ENCODE results near the gene UBE2L3.
"Not testable (repeated sequence)": the region's sequence is repeated elsewhere in the genome, so short reads cannot be mapped to it uniquely, and the experiment has no call there.

UBE2L3 gene

DNA sequence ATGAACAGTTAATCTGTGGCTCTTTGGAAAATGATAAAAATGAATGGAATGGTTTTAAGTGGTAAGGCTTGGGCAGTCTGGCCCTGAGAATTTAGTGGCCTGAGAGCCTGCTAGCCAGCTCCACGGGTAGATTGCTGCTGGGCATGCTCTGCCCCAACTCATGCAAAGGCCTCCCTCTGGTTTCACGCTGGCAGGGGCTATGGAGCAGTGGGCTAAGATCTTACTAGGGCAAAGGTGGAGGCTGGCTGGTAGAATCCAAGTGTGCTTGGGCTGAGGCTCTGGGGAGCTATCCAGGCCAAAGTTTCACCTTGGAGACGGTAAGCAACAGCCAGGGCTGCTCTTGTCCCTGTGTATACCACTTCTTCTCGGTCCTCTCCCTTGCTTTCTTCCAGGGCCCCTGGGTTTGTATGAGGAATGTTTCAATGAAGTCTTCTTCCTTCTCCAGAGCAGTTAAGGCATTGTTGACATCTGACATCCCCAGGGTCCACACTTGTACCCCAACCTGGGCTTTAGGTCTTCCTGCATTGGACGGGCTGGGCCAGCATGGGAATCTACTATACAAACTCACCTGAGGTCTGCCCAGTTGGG lies 27.4 kb downstream of the UBE2L3 start:
- TF ChIP-seq, protein P1, sequence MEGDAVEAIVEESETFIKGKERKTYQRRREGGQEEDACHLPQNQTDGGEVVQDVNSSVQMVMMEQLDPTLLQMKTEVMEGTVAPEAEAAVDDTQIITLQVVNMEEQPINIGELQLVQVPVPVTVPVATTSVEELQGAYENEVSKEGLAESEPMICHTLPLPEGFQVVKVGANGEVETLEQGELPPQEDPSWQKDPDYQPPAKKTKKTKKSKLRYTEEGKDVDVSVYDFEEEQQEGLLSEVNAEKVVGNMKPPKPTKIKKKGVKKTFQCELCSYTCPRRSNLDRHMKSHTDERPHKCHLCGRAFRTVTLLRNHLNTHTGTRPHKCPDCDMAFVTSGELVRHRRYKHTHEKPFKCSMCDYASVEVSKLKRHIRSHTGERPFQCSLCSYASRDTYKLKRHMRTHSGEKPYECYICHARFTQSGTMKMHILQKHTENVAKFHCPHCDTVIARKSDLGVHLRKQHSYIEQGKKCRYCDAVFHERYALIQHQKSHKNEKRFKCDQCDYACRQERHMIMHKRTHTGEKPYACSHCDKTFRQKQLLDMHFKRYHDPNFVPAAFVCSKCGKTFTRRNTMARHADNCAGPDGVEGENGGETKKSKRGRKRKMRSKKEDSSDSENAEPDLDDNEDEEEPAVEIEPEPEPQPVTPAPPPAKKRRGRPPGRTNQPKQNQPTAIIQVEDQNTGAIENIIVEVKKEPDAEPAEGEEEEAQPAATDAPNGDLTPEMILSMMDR (conservative IDR thresholded peaks at IDR 0.05; ENCODE audit: low read length): no peak

DNA sequence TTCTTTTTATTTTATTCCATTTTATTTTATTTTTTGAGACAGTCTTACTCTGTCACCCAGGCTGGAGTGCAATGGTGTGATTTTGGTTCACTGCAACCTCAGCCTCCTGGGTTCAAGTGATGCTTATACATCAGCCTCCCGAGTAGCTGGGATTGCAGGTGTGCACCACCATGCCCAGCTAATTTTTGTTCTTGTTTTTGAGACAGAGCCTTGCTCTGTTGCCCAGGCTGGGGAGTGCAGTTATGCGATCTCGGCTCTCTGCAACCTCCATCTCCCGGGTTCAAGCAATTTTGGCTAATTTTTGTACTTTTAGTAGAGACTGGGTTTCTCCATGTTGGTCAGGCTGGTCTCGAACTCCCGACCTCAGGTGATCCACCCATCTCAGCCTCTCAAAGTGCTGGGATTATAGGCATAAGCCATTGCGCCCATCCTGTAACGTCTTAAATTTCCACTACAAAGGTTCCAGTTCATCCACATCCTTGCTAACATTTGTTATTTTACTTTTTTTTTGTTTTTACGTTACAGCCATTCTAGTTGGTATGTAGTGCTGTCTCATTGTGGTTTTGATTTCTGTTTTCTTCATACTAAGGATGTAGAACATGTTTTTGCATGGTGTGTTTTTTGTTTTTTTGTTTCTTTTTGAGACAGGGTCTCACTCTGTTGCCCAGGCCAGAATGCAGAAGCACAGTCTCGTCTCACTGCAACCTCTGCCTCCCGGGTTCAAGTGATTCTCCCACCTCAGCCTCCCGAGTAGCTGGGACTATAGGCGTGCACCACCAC lies 29.0 kb downstream of the UBE2L3 start:
- not testable (repeated sequence) for H3K4me3 ChIP-seq (ENCODE audit: low read length); DNase-seq (ENCODE audit: low read depth)

More for the DNA sequence above, 27.4 kb downstream of the UBE2L3 start:
- no peak for DNase-seq (ENCODE audit: low read depth)
- no peak overlapping the region for H3K4me3 ChIP-seq (ENCODE audit: low read length)

DNA sequence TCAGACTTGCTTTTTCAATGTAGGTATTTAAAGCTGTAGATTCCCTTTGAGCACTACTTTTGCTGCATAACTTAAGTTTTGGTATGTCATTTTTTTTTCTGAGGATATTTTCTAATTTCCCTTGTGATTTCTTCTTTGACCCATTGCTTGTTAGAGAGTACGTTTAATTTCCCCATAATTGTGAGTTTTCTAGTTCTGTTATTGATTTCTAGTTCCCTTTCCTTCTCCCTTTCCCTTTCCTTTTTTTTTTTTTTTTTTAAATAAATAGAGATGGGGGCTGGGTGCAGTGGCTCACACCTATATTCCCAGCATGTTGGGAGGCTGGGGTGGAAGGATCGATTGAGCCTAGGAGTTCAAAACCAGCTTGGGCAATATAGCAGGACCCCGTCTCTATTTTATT lies 30.8 kb downstream of the UBE2L3 start:
- H3K4me3 ChIP-seq (ENCODE audit: low read length): no peak overlapping the region
- no peak for DNase-seq (ENCODE audit: low read depth)
- TF ChIP-seq, protein P1 (conservative IDR thresholded peaks at IDR 0.05; ENCODE audit: low read length): no peak

GRCh38 chr22:21599053-21599893 lies 31.8 kb downstream of the UBE2L3 start:
- TF ChIP-seq, protein P1 (conservative IDR thresholded peaks at IDR 0.05; ENCODE audit: low read length): no peak
- H3K4me3 ChIP-seq (ENCODE audit: low read length): no peak overlapping the region
- DNase-seq (ENCODE audit: low read depth): no peak

- no peak overlapping the region for H3K4me3 ChIP-seq (ENCODE audit: low read length)
- TF ChIP-seq, protein P1 (conservative IDR thresholded peaks at IDR 0.05; ENCODE audit: low read length): no peak
- DNase-seq (ENCODE audit: low read depth): no peak
Measured at GRCh38 chr22:21602579-21602978, 35.1 kb downstream of the UBE2L3 start.

- no peak for DNase-seq (ENCODE audit: low read depth)
- no peak overlapping the region for H3K4me3 ChIP-seq (ENCODE audit: low read length)
- TF ChIP-seq, protein P1 (conservative IDR thresholded peaks at IDR 0.05; ENCODE audit: low read length): no peak
Measured at GRCh38 chr22:21603973-21604372, 36.5 kb downstream of the UBE2L3 start.

DNA sequence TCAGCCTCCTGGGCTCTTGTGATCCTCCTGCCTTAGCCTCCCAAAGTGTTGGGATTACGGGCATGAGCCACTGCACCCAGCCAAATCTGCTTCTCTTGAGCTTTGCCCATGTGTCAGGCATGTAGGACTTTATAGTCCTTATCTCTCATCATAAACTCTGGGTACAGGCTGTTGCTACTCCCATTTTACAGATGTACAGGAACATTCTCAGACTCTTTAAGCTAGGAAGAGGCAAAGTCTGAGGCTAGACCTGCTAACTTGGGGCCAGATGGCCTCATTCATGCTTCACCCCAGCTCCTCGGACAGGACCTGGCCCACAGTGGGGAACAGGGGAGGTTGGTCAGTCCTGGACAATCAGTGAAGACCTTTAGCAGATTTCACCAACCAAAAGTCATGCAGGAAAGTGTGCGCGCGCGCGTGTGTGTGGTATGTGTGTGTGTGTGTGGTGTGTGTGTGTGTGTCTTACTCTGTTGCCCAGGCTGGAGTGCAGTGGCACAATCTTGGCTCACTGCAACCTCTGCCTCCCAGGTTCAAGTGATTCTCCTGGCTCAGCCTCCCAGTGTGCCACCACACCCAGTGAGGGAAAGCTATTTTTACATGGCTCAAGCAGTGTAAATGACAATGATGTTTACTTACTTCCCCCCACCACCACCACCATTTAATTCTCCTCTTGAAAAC lies 38.5 kb downstream of the UBE2L3 start:
- DNase-seq (ENCODE audit: low read depth): no peak
- TF ChIP-seq, protein P1 (conservative IDR thresholded peaks at IDR 0.05; ENCODE audit: low read length): no peak
- H3K4me3 ChIP-seq (ENCODE audit: low read length): no peak overlapping the region

All from AG10803 (cell line).